HG03097 (cell line): Measurements from ENCODE around the gene CYSTM1.
"Not testable (repeated sequence)": the region's sequence is repeated elsewhere in the genome, so short reads cannot be mapped to it uniquely, and the experiment has no call there.

ENCODE experiments used
- ATAC-seq: cut with Tn5 transposase; IDR thresholded peaks from one replicate; pipeline ENCODE4 v1.9.1; 2021; ENCODE audit not compliant: unreplicated experiment, low FRiP score

The CYSTM1 gene

DNA sequence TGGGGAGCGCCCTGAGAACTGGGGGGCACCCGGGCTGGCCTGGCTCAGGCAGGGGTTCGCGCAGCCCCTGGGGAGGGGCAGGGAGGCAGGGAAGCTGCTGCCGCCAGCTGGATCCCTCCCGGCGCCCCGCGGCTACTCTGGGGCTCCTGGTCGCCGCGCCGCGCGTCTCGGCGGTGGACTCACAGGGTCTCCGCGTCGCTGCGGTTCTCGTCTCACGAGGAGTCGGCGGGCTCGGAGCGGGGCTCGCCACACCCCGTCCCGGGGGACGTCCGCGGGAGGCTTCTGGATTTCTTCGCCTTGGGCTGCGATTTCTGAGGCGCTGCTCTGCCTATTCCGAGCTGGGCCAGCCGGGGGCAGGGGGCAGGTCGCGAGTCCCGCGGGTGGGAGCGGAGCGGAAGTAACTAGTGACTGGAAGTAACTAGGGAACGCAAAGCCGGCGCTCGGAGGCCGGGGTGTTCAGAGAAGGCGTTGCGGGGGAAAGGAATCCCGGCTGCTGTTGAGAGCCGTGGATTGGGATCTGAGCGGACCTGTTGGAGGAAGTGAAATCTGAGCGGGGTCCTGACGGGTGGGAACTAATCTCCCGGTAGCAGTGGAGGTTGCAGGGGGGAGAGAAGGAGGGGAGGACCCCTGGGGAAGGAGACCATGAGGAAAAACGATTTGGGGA is 511 bp downstream of the CYSTM1 start:
- peak; percentile 35 for ATAC-seq

DNA sequence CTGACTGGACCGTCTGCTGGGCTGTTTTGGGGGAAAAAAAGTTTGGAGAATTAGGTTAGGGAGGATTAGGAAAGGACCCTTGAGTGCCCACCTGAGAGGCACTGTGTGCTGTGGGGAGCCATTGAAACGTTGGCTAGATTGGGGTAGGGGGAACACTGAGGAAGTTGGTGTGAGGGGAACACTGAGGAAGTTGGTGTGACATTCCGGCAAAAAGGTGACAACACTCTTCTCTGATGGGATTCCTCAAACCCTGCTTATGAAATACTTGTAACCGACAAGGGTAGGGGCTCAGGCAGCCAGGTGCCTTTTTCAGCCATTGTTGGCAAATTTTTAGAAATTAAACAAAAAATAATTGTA is 1.0 kb downstream of the CYSTM1 start:
- ATAC-seq, result no peak

DNA sequence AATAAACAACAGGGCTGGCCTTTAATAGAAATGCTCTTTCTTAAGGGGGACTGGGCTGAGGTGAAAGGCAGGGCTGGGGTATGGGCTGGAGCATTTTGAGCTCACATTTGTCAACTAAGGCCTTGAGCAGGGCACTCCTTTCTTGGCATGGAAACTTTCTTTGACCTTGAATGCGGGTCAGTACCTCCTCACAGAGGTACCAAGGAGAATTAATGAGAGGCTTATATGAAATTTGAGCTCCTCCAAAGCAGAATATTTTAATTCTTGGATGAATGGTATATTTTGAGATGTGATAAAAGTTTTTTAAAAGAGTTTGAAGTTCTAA is 3.1 kb downstream of the CYSTM1 start:
- ATAC-seq, result no peak

DNA sequence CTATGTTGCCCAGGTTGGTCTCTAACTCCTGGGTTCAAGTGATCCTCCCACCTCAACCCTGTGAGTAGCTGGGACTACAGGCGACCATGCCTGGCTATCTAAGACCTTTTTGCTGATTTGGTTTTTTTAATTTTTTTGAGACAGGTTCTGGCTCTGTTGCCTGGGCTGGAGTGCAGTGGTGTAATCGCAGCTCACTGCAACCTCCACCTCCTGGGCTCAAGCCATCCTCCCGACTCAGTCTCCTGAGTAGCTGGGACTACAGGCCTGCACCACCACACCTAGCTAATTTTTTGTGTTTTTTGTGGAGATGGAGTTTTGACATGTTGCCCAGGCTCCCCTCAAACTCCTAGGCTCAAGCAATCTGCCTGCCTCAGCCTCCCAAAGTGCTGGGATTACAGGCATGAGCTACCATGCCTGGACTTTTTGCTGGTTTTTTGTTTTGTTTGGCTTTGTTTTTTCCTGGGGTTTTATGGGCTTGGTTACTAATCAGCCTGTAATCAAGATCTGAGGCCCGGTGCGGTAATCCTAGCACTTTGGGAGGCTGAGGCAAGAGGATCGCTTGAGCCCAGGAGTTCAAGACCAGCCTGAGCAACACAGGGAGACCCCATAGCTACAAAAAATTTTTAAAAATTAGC is 3.6 kb downstream of the CYSTM1 start:
- no peak for ATAC-seq

DNA sequence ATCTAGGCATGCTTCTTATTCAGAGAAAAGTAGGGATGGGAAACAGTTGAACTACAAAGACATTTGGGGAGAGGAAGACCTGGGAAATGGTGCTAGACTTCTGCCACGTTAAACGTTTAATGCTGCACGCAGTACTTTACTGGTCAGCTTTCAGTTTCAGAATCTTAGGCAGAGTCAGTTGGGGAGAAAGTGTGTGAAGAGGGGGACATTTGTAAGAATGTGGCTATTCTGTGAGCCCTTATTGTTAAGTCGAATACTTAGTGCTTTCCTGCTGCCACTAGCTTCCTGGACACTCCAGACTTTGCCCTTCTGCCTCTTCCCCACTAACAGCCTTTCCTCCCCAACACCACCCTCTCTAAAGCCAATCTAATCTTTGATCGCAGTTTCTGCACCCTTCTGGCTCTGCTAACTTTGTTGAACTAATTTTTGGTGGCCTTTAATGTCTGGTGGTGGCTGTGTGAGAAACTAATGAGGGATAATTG is 6.1 kb downstream of the CYSTM1 start:
- ATAC-seq, result no peak

DNA sequence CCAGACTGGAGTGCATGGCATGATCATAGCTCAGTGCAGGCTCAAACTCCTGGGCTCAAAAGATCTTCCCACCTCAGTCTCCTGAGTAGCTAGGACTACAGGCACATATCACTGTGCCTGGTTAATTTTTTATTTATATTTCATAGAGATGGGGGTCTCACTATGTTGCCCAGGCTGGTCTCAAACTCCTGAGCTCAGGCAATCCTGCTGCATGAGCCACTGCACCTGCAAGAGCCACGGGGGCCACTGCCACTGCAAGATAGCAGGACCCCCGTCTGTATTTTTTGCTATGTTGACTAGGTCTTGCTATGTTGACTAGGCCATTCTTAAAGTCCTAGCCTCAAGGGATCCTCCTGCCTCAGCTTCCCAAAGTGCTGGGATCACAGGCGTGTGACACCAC is 6.5 kb downstream of the CYSTM1 start:
- ATAC-seq, result no peak

DNA sequence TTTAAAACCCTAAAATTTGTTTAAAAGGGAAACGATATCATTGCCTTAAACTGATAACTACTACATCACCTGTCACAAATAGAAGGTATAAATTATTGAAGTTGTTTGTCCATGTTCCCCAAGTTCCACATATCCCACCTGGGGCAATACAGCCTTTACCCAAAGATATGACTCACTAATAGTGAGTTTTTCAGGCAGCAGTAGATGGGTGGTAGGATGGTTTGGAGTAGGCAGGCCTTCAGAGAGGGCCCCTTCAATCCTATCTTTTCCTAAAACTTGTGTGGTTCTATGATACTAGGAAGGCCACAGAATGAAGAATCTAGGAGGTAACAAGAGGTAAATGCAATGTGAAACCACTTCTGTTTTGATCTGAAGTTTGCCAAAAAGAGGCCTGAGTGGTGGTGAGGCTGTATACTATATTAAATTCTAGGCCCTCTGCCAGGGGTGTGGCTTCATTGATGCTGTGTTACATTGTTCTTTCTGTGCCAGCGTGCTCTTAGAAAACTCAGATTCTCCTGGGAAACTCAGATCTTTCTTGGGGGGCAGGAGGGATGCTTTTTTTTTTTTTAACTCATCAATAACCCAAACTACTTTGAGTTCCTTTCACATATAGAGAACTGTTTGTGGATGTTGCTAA is 7.2 kb downstream of the CYSTM1 start:
- ATAC-seq, result no peak

DNA sequence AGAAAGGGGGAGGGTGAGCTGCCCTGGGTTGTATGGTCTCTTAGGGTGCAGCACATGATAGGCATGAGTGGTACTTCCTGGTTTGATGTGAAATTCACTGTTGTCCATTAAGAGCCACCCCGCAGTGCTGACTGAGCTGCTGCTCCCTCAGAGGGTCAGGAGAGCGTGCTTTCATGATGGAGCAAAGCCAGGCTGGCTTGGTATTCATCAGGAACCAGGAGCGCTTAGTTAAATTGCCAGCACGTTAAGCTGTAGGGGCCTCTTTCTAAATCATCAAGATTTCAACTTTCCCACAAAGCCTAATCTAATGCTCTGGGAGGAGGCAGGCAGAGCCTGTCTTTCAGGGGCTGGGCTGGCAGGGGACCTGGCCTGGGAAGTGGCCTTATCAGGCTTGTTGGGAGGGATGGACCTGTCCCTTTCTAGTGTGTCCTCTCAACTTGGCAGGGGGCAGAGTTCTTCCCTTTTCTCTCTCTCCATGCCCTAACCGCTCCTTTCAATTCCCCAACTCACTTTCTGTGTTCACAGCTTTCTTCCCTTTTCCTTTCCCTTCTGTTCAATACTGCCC is 7.9 kb downstream of the CYSTM1 start:
- ATAC-seq, result no peak

DNA sequence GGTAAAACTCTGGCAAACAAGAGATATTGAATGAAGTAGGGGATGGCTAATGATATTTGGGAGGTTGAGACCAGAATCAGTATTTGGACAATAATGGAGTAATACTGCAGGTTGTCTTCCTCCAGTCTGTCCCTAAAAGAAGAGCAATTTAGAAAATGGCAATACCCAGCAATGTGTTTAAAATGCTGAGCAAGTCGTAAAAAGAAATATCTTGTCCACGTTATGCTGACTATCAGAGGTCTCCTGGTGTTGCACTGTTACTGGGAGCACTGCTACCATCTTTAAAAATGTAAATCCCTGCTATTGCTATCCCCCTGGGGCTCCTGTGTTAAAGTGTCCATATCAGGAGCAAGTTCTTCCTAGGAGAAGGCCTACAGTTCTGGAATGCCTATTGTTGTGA is 10.4 kb downstream of the CYSTM1 start:
- ATAC-seq, result no peak

DNA sequence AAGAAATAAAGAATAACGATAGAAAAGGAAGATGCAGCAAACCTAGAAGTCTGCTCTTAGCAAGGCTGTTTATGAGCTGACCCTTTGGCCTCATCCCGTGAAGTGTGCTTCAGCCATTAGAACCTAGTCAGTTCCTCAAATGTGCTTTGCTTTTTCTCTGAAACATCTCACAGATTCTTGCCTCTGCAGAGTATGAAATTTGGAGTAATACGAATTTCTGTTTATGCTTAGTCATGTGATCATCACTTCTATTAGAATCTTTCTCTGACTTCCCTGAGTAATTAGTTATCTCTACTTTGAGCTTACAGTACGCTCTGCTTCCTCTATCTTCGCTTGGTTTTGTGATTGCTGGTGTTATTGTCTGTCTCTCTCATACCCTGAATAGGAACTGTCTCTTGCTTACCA is 11.3 kb downstream of the CYSTM1 start:
- no peak for ATAC-seq

DNA sequence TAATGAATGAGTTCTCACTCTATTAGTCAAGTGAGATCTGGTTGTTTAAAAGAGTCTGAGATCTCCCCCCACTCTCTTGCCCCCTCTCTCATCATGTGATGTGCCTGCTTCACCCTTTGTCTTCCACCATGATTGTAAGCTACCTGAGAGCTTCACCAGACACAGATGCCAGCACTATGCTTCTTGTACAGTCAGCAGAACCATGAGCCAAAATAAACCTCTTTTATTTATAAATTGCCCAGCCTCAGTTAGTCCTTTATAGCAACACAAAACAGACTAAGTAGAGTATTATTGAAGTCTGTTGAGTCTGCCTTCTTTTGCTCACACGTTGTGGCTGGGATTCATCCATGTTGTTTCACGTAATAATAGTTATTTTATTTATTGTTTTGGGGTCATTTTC is 14.3 kb downstream of the CYSTM1 start:
- ATAC-seq, result no peak

DNA sequence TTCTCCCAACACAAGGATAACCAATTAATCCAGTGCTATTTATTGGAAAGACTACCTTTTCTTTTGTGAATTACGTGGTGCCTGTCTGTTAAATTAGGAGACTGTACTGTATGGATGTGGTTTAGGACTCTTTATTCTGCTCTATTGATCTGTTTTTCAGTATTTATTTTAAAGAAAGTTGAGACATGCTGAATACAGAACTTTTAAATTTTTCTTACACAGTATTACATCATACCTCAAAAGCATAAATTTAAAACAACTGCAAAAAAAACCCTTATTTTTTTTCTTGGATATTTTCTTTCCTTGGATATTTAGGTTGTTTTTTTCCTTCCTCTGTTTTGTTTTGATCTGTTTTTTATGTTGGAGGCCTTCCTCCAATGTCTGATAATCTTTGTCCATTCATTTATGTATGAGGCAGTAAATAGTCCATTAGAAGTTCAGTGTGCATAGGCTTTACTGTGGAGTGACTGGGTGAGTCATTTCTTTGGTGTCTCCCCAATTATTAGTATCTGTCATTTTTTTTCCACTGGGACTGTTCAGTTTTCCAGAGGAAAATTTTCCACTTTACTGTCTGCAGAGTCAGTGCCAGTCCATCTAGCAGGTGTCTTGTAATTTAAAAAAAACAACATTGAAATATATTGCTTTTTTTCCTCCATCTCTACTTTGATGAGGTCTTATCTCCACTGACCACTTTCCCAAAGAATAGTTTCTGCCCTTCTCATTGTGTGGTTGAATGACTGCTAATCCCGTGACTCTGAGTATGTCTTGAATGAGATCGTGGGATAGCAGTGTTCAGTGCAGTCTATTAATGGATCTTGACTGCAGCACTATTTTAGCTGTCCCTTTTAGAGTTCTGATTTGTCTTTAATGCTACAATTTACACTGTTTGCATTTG is 15.2 kb downstream of the CYSTM1 start:
- no peak for ATAC-seq

DNA sequence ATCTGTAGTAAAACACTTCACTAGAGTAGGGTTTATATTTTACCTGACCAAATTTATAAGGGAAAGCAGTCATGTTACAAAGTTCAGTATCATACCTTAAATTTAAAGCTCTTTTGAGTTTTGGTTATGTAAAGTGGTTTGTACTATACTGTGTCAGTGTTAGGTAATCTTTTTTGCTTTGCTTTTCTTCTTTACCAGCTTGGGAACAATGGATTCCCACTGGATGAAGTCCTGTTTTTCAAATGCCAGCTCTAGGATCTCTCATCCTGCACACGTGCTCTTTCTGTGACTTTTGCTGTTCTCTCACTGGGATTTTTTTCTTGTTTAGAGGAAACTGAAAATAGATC is 15.9 kb downstream of the CYSTM1 start:
- no peak for ATAC-seq

DNA sequence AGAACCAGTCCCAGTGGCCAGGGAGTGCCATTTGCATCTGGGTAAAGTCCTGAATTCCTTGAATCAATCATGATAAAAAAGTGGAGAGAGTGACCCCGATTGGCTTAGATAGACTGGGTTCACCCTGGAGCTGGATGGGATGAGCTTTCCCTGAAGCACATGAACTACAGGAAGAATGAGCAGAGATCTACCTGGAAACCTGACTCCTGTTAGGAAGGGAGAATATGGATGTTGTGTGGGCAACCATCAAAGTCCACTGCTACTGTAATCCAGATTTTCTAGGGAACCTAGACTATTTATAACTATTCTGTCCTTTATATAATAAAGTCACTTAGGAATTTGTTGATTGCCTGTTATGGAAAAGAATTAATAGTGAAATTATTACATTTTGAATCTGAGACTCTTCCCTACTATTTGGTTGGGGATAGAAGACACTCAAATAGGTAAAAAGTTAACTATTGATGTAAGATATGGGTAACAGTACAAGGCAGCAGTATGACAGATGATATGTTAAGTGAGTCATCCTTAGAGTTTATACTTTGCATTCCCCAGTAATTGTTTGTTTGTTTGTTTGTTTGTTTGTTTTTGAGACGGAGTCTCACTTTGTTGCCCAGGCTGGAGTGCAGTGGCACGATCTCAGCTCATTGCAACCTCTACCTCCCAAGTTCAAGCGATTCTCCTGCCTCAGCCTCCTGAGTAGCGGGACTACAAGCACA is 17.9 kb downstream of the CYSTM1 start:
- ATAC-seq, result no peak

DNA sequence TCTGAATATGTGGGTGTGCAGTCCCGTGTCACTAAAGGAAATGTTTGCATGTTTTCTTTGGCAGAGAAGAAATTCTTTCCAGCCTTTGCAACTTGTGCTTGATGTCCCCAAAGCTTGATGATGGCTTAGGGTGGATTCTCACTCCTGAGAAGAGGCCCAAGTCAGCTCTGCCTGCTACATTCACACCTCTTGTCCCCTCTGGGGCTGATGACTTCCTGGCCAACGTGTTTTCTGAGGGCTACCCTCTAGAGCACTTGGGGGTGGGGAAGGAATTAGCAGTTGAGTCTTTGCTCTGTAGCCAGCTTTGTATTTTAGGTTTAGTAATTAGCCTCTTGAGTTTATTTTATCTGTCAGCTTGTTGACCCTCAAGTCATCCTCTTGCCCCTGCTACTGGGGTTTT is 19.7 kb downstream of the CYSTM1 start:
- ATAC-seq, result no peak

DNA sequence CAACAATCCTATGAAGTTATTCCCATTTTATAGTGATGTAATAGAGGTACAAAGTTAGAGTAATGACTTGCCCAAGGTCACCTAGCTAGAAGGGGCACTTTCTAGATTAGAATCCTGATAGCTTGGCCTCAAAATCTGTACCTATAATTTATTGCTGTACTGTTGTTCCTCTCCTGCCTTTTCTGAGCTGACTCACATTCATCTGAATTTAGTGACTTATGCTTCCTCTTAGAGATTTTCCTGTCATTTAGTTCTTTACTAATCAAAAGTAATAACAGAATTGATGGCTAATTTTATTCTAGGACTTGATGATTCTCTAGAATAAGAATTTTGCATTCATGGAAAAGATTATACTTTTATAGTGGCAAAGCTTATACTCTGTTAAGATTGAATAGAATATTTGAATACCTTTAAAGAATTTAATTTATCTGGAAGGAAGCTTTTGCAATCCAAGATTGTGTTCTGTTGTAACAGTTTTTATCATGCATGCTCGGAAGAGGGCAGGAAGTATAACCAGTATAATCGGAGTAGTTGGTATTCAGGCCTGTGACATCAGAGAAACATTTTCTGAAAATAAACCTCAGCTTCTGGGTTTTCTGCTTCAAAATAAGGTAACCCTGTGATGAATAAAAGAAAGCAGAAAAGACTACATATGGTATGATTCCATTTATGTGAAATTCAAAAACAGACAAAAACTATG is 21.3 kb downstream of the CYSTM1 start:
- no peak for ATAC-seq

DNA sequence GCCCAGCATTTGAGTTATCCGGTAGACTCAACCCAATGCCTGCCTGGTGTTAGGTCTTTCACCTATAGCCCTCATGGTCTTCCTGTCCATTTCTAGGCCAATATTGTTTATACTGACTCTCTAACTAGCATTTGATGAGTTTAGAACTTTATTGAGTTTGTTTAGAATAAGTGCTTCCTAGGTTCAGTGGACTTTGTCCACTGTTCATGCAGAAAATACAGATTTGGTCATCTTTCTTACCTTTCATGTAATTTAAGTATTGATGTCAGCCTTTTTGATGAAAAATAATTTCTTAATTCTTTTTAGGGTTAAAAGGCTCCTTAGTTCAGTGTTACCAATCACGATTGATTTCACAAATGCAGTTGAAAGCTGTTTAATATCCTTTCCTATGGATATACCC is 22.0 kb downstream of the CYSTM1 start:
- ATAC-seq, result no peak

DNA sequence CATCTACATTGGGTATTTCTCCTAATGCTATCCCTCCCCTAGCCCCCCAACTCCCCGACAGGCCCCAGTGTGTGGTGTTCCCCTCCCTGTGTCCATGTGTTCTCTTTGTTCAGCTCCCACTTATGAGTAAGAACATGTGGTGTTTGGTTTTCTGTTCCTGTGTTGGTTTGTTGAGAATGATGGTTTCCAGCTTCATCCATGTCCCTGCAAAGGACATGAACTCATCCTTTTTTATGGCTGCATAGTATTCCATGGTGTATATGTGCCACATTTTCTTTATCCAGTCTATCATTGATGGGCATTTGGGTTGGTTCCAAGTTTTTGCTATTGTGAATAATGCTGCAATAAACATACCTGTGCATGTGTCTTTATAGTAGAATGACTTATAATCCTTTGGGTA is 23.9 kb downstream of the CYSTM1 start:
- not testable (repeated sequence) for ATAC-seq

DNA sequence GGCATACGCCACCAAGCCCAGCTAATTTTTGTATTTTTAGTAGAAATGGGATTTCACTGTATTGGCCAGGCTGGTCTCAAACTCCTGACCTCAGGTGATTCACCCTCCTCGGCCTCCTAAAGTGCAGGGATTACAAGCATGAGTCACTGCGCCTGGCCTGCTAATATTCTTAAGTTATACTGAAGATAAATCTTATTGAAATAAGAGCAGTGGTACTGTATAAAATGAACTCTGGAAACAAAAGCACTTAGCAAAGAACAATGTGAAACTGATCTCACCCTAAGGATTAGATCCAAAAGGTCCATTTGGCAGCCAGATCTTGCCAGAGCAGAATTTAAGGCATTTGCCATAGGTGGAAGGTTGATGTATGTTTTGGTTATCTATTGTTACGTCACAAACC is 27.1 kb downstream of the CYSTM1 start:
- no peak for ATAC-seq

DNA sequence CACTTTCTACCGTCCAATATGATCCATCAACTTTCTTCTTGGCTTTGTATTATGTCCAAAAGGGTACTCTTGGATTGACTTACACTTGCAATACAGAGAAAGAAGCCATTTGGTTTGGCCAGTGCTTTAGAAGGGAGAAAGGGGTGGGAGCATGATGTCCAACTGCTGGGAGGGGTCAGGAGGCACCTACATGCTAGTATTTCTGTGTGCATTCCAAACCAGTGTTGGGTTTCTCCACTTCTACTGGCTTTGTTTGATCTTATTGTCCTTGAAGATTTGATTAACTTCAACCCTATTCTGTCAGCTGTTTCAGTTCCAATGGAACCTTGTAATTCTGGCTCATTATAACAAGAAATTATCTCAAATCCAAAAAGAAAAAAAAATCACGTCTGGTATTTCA is 27.6 kb downstream of the CYSTM1 start:
- ATAC-seq, result no peak
